Lower leg skin (tissue), 4 donors: Measurements from ENCODE around the gene S100A8. TPM values are rescaled to one million over a fixed set of nuclear protein-coding genes. Genes with fewer than 3 reads are reported as not detected.

Experiments used
- DNase-seq, 2 donors: peaks; one replicate each; pipeline ENCODE4 v3.0.0-alpha.2; 2019; ENCODE audit warnings: low spot score in 2 of 2
- H3K4me3 ChIP-seq: fragments of 200-600 bp; sonication (generic); 2 replicates; pipeline ENCODE4 v1.5.1; 2017; ENCODE audit warnings: mild to moderate bottlenecking, low read depth; ENCODE audit not compliant: poor library complexity, severe bottlenecking
- POLR2A ChIP-seq, 2 donors: fragments of 450-650 bp; IDR thresholded peaks; one replicate each; pipeline ENCODE4 v1.6.1; 2016 to 2017; ENCODE audit warnings: antibody characterized with exemption in 2 of 2, mild to moderate bottlenecking in 1 of 2, moderate library complexity in 1 of 2
- WGBS, 2 donors: methylation state at CpG; one replicate each; pipeline ENCODE4 v1.1.5; 2018; 5-methylcytosine and 5-hydroxymethylcytosine counted together
- intact Hi-C: fragments of 100-400 bp; cut with DNase I; formaldehyde crosslinking; loops from one replicate; pipeline ENCODE4 v1.15.0; 2023; ENCODE audit warnings: low total_unique reads
- total RNA-seq, 4 donors: library from RNA; depleted of rRNA; stranded (reverse); fragments of >200 nt; gene quantifications; one replicate each; pipeline ENCODE4 v1.1.0, GENCODE V29; 2016
- TF ChIP-seq, protein P1 (sequence below), 3 donors: fragments of 450-650 bp; IDR thresholded peaks; one replicate each; pipeline ENCODE4 v1.5.1; 2016; ENCODE audit warnings: antibody characterized with exemption in 3 of 3, mild to moderate bottlenecking in 3 of 3, moderate library complexity in 2 of 3

The S100A8 gene
- total RNA-seq, 4 donors from 2014 or later, result 1.3 to 14.3 (median 6.0) TPM

DNA sequence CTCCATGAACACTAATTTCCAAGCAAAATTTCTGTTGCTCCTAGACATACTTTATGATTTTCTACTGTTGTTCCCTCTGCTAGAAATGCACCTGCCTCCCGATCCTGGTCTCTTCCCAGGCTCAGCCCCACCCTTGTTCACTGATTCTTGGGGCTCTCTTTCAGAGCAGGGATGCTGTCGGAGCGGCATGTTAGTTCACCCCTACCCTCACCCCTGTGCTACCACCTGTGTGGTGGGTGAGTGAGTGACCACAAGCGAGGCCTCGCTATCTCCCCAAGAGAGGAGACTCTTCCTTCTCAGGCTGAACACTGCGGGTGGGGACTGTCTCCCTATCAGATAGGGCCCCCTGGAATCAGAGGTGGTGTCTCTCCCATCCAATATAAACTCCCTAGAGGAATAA is 4.9 kb upstream of the S100A8 start:
- intact Hi-C loops, result no loop called here

DNA sequence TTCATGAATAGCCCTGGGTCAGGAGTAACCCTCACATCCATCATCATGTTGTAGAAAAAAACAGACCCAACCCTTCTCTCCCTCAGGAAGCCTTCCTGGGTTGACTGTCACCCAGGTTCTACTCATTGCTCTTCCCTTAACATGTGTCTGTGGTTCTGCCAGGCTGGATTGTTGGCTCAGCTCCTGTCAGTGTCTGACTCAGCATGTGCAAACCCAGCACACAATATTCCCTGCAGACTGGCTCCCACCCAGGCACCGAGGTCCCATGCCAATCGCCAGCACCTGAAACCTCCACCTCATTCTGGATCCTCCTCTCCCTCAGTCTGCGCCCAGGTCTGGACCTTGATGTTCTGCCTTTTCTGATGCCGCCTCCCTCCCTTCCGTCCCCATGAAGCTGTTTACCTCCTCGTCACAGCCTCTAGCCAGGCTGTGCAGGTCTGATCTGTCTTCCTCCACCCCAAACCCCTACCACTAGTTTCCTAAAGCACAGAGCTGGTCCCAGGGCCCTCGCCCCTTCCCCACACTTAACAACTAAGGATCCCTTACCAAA is 4.3 kb upstream of the S100A8 start:
- intact Hi-C loops, result no loop called here
- TF ChIP-seq, protein P1, sequence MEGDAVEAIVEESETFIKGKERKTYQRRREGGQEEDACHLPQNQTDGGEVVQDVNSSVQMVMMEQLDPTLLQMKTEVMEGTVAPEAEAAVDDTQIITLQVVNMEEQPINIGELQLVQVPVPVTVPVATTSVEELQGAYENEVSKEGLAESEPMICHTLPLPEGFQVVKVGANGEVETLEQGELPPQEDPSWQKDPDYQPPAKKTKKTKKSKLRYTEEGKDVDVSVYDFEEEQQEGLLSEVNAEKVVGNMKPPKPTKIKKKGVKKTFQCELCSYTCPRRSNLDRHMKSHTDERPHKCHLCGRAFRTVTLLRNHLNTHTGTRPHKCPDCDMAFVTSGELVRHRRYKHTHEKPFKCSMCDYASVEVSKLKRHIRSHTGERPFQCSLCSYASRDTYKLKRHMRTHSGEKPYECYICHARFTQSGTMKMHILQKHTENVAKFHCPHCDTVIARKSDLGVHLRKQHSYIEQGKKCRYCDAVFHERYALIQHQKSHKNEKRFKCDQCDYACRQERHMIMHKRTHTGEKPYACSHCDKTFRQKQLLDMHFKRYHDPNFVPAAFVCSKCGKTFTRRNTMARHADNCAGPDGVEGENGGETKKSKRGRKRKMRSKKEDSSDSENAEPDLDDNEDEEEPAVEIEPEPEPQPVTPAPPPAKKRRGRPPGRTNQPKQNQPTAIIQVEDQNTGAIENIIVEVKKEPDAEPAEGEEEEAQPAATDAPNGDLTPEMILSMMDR (IDR thresholded peaks at IDR 0.05), result no peak
- no peak for TF ChIP-seq POLR2A (IDR thresholded peaks at IDR 0.05)
- H3K4me3 ChIP-seq, result no peak overlapping the region
- DNase-seq, result no peak
- 31 to 40% methylated on average over 7 of the region's 7 CpGs for WGBS, 2 donors

More for the DNA sequence above, 4.9 kb upstream of the S100A8 start:
- peak in 1 of 2 donors; percentile 52 for DNase-seq
- H3K4me3 ChIP-seq, result no peak overlapping the region
- TF ChIP-seq, protein P1 (IDR thresholded peaks at IDR 0.05), result no peak
- TF ChIP-seq POLR2A (IDR thresholded peaks at IDR 0.05), result no peak
- 79 to 82% methylated on average over 6 of the region's 6 CpGs for WGBS, 2 donors

DNA sequence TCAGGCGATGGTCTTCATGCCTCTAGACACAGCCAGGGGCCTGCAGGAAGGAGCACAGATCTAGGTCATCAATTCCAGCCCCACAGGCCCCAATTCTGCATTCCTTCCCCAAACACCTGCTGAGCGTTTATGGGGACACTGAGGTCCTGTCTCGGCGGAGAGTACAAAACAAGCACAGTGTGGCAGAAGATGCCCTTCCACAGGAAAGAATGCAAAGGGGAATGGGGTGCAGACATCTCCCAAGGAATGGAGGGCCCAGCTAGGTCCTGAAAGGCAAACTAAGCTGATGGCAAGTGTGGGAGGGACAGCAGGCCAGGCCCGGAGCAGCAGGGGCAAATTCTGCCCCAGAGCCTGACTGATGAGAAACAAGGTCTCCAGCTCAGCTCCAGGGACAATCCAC is 3.5 kb upstream of the S100A8 start:
- no peak for DNase-seq
- no peak for TF ChIP-seq POLR2A (IDR thresholded peaks at IDR 0.05)
- 71 to 73% methylated on average over 5 of the region's 5 CpGs for WGBS, 2 donors
- H3K4me3 ChIP-seq, result no peak overlapping the region
- intact Hi-C loops, result no loop called here

DNA sequence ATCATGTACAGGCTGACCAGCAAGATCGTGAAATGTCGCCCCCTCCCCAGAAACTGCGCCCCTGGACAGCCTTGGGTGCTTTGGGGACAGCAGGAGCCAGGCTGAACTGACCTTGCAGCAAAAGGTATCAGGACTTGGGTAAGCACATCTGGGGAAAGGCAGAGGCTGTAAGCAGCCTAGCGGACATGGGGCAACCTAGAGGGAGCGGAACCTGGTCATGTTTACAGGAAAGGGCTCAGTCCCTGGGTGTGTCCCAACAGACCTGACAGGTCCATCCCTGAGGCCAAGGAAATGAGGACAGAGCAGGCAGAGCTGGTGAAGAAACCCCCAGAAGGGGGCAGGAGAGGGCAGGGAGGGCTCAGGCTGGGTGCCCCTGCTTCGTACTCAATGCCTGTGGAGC is 3.1 kb upstream of the S100A8 start:
- no peak for TF ChIP-seq POLR2A (IDR thresholded peaks at IDR 0.05)
- TF ChIP-seq, protein P1 (IDR thresholded peaks at IDR 0.05), result no peak
- intact Hi-C loops, result no loop called here
- 77 to 84% methylated on average over 6 of the region's 6 CpGs for WGBS, 2 donors
- H3K4me3 ChIP-seq, result no peak overlapping the region
- no peak for DNase-seq

DNA sequence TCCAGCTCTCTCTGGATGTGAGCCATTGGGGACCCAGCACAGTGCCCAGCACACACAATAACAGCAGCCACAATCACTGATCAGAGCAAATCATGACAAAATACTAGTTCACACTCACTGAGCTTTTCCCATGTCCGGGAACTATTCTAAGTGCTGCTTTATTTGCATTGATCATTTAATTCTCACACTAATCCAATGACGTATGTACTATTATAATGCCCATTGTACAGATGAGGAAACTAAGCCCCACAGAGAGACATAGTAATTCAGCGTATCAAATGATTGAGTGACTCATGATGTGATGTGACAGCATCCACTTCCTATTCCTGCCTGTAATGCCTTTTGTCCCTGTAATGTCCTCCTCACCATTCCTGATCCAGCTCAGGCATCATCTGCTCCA is 1.9 kb upstream of the S100A8 start:
- TF ChIP-seq, protein P1 (IDR thresholded peaks at IDR 0.05), result no peak
- no peak for TF ChIP-seq POLR2A (IDR thresholded peaks at IDR 0.05)
- intact Hi-C loops, result no loop called here
- DNase-seq, result no peak
- no peak overlapping the region for H3K4me3 ChIP-seq
- WGBS, 2 donors, result 78 to 79% methylated on average over 3 of the region's 3 CpGs

DNA sequence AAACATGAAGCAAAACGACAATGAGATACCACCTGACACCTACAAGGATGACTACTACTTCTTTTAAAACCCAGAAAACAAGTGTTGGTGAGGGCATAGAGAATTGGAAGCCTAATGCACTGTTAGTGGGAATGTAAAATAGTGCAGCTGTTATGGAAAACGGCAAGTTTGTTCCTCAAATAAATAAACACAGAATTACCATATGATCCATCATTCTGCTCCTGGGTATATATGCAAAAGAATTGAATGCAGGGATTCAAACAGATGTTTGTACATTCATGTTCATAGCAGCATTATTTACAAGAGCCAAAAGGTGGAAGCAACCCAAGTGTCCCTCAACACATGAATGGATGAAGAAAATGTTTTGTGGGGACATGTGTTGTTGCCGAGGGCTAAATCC is 1.4 kb upstream of the S100A8 start:
- H3K4me3 ChIP-seq, result no peak overlapping the region
- WGBS, 2 donors, result 66 to 71% methylated on average over 3 of the region's 3 CpGs
- intact Hi-C loops, result no loop called here
- no peak for DNase-seq
- TF ChIP-seq, protein P1 (IDR thresholded peaks at IDR 0.05), result no peak
- TF ChIP-seq POLR2A (IDR thresholded peaks at IDR 0.05), result no peak
